DND-41 (cell line): ENCODE data around the gene KCTD14.
A peak's percentile ranks its signal among the peaks of the same experiment; 100 is the strongest.
"Not testable (repeated sequence)": the region's sequence is repeated elsewhere in the genome, so short reads cannot be mapped to it uniquely, and the experiment has no call there.

Source experiments
- ATAC-seq: fragments of 200-7000 bp; cut with Tn5 transposase; 3 replicates; pipeline ENCODE4 v1.9.1; 2021; ENCODE audit warnings: low read depth; ENCODE audit not compliant: insufficient read depth
- DNase-seq: peaks from one replicate; pipeline ENCODE4 v3.0.0-alpha.2; 2020
- H2AFZ ChIP-seq: 2 replicates; pipeline ENCODE4 v1.6.0; 2012; ENCODE audit warnings: low read depth, low read length
- H3K27ac ChIP-seq: 2 replicates; pipeline ENCODE4 v1.5.1; 2012; ENCODE audit warnings: low read length, inconsistent platforms
- H3K27me3 ChIP-seq: fragments of 200-600 bp; sonication (generic); 2 replicates; pipeline ENCODE4 v1.6.0; 2012; ENCODE audit warnings: low read length, mild to moderate bottlenecking, inconsistent platforms; ENCODE audit not compliant: insufficient read depth, poor library complexity
- H3K36me3 ChIP-seq: 2 replicates; pipeline ENCODE4 v1.5.1; 2012; ENCODE audit warnings: low read length, inconsistent platforms; ENCODE audit not compliant: insufficient read depth
- H3K4me1 ChIP-seq: 2 replicates; pipeline ENCODE4 v1.5.1; 2012; ENCODE audit warnings: mild to moderate bottlenecking, low read length; ENCODE audit not compliant: insufficient read depth
- H3K4me2 ChIP-seq: 2 replicates; pipeline ENCODE4 v1.6.0; 2012; ENCODE audit warnings: mild to moderate bottlenecking, moderate library complexity, low read length, inconsistent platforms; ENCODE audit not compliant: insufficient read depth
- H3K4me3 ChIP-seq, 2 experiments: fragments of 200-600 bp in 1 of 2; shearing (Covaris generic) in 1 of 2; 2 replicates each; pipeline ENCODE4 v1.5.1; 2012 to 2016; ENCODE audit warnings: inconsistent platforms in 2 of 2, low read length in 2 of 2, mild to moderate bottlenecking in 2 of 2, low read depth in 1 of 2, moderate library complexity in 1 of 2
- H3K79me2 ChIP-seq: 2 replicates; pipeline ENCODE4 v1.6.0; 2012; ENCODE audit warnings: low read length, inconsistent platforms; ENCODE audit not compliant: insufficient read depth
- H3K9ac ChIP-seq: 2 replicates; pipeline ENCODE4 v1.6.0; 2012; ENCODE audit warnings: low read depth, mild to moderate bottlenecking, inconsistent platforms, low read length, moderate library complexity
- H3K9me3 ChIP-seq: 2 replicates; pipeline ENCODE4 v1.5.1; 2012; ENCODE audit warnings: low read length, moderate library complexity, mild to moderate bottlenecking, inconsistent platforms; ENCODE audit not compliant: insufficient read depth, severe bottlenecking
- H4K20me1 ChIP-seq: 2 replicates; pipeline ENCODE4 v1.6.0; 2012; ENCODE audit warnings: low read length; ENCODE audit not compliant: insufficient read depth
- EZH2 ChIP-seq: IDR thresholded peaks from 3 replicates; pipeline ENCODE4 v1.6.1; 2012; ENCODE audit warnings: borderline replicate concordance, low read depth, mild to moderate bottlenecking, moderate library complexity, low read length, inconsistent platforms; ENCODE audit not compliant: severe bottlenecking
- TF ChIP-seq, protein P1 (sequence below): IDR thresholded peaks from 2 replicates; pipeline ENCODE4 v1.5.1; 2012; ENCODE audit warnings: borderline replicate concordance, low read length, moderate library complexity, mild to moderate bottlenecking; ENCODE audit not compliant: poor library complexity, severe bottlenecking; ENCODE audit errors: extremely low read depth

The KCTD14 gene

DNA sequence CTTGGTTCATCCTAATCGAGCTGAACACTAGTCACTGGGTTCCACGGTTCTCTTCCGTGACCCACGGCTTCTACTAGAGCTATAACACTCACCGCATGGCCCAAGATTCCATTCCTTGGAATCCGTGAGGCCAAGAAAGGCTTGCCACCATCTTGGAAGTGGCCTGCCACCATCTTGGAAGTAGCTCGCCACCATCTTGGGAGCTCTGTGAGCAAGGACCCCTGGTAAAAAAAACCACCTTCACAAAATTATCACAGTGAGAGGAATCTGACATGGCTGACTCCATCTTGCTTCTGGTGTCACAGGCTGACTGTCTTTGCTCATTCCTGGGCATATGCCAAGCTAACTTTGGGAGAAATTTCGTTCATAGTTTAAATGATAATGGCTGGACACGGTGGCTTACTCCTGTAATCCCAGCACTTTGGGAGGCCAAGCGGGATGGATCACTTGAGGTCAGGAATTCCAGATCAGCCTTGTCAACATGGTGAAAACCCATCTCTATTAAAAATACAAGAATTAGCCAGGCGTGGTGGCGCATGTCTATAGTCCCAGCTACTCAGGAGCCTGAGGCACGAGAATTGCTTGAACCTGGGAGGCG lies 18.9 kb upstream of the KCTD14 start:
- Histone ChIP-seq H3K27me3 (no peaks in the 10 kb centered on the region), H3K79me2 (no peaks in the 10 kb centered on the region), H3K4me1 (peaks cover 22% of the 10 kb centered on the region), H3K4me2 (no peak overlapping the region), H3K4me3 (no peak overlapping the region), H3K9ac (no peak overlapping the region), H3K27ac (no peak overlapping the region), H2AFZ (no peak overlapping the region), H4K20me1 (no peaks in the 10 kb centered on the region), H3K36me3 (no peaks in the 10 kb centered on the region), H3K9me3 (no peaks in the 10 kb centered on the region)
- ATAC-seq (no peak), DNase-seq (no peak)
- TF ChIP-seq, protein P1, sequence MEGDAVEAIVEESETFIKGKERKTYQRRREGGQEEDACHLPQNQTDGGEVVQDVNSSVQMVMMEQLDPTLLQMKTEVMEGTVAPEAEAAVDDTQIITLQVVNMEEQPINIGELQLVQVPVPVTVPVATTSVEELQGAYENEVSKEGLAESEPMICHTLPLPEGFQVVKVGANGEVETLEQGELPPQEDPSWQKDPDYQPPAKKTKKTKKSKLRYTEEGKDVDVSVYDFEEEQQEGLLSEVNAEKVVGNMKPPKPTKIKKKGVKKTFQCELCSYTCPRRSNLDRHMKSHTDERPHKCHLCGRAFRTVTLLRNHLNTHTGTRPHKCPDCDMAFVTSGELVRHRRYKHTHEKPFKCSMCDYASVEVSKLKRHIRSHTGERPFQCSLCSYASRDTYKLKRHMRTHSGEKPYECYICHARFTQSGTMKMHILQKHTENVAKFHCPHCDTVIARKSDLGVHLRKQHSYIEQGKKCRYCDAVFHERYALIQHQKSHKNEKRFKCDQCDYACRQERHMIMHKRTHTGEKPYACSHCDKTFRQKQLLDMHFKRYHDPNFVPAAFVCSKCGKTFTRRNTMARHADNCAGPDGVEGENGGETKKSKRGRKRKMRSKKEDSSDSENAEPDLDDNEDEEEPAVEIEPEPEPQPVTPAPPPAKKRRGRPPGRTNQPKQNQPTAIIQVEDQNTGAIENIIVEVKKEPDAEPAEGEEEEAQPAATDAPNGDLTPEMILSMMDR, result no peak
- no peak for TF ChIP-seq EZH2

DNA sequence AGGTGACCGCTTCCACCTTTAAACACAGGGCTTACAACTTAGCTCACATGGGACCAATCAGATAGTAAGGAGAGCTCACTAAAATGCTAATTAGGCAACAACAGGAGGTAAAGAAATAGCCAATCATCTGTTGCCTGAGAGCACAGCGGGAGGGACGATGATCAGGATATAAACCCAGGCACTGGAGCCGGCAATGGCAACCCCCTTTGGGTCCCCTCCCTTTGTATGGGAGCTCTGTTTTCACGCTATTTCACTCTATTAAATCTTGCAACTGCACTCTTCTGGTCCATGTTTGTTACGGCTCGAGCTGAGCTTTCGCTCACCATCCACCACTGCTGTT lies 18.3 kb upstream of the KCTD14 start:
- ATAC-seq, H3K27ac ChIP-seq, H3K27me3 ChIP-seq, H4K20me1 ChIP-seq, H3K9me3 ChIP-seq, H2AFZ ChIP-seq, H3K36me3 ChIP-seq, H3K4me2 ChIP-seq, H3K9ac ChIP-seq, H3K4me3 ChIP-seq, H3K79me2 ChIP-seq, DNase-seq: not testable (repeated sequence)
- H3K4me1 ChIP-seq, result peaks cover 20% of the 10 kb centered on the region

DNA sequence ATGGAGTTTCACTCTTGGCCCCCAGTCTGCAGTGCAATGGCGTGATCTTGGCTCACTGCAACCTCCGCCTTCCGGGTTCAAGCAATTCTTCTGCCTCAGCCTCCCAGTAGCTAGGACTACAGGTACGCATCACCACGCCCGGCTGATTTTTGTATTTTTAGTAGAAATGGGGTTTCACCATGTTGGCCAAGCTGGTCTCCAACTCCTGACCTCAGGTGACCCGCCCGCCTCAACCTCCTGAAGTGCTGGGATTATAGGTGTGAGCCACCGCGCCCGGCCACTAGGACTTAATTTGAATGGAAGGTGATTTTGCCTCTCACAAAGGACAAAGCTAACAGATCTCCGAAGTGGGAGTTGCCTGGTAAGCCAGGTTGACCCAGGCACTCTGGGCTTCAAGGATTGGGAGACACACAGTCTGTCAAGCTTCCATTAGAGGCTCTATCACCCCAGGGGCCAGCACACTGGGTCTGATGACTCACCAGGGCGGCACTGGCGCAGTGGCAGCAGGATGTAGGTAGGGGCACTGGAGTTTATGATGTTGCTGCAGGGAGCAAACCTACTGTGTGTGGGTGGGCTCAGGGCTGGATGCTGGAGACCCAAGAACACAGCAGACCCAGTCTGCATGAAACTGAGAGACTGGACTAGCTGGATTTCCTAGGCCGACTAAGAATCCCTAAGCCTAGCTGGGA lies 17.8 kb upstream of the KCTD14 start:
- Histone ChIP-seq H3K9ac (no peak overlapping the region), H3K27me3 (no peaks in the 10 kb centered on the region), H3K36me3 (no peaks in the 10 kb centered on the region), H3K4me1 (peaks cover 15% of the 10 kb centered on the region), H4K20me1 (no peaks in the 10 kb centered on the region), H3K27ac (no peak overlapping the region), H2AFZ (no peak overlapping the region), H3K4me3 (no peak overlapping the region), H3K79me2 (no peaks in the 10 kb centered on the region), H3K9me3 (no peaks in the 10 kb centered on the region), H3K4me2 (no peak overlapping the region)
- peak; percentile 40; the same call in 2 of the 3 replicates for ATAC-seq
- no peak for TF ChIP-seq EZH2
- TF ChIP-seq, protein P1, result no peak
- peak; percentile 22 for DNase-seq

DNA sequence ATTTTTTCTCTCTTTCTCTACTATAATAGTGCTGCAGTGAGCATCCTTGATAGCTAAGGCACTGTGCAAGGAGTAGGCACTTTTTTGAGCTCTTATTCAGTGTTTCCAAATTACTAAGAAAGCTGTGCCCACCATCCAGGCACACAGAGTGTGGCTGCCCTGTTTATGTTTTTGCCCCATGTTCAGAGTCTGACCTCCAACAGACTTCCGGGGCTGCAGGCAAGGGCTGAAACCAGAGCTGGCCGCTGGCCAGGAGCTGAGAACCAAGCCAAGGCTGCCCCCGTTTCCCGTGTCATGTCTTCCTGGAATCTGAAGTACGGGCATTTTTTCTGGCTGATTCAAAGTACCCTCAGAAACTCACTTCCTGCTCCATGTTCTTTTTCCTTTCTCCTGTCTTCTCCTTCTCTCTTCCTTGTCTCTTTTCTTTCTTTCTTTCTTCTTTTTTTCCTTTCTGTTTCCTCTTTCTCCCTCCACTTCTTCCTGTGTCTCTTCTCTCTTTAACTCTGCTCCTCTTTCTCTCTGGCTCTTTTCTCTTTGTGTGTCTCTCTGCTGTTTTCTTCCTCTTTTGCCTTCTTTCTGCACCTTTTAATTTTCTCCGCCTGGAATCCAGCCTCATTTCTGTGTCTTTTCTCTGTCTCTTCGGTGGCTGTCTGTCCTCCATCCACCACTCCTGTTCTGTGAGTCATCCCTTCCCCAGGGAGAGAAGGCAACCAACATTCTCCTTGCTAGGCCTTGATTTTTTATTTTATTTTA lies 17.0 kb upstream of the KCTD14 start:
- ATAC-seq (peak; percentile 49), DNase-seq (peak; percentile 36)
- Histone ChIP-seq H3K27me3 (no peaks in the 10 kb centered on the region), H3K4me1 (peaks cover 10% of the 10 kb centered on the region), H2AFZ (peak overlapping the region; percentile 61), H3K79me2 (no peaks in the 10 kb centered on the region), H3K9me3 (no peaks in the 10 kb centered on the region), H3K36me3 (no peaks in the 10 kb centered on the region), H4K20me1 (no peaks in the 10 kb centered on the region), H3K4me2 (peak overlapping the region; percentile 32; the same call in 1 of the 2 replicates), H3K4me3 (no peak overlapping the region; a peak in 1 of 4 replicates), H3K27ac (peak overlapping the region; percentile 59), H3K9ac (no peak overlapping the region)
- TF ChIP-seq, protein P1, result no peak
